HCT116 (cell line): ENCODE data around the gene POLN. TPM values are rescaled to one million over a fixed set of nuclear protein-coding genes. Genes with fewer than 3 reads are reported as not detected.
A peak's percentile ranks its signal among the peaks of the same experiment; 100 is the strongest.

Experiments used
- ATAC-seq: fragments of 200-7000 bp; cut with Tn5 transposase; 2 replicates; pipeline ENCODE4 v1.9.1; 2020; ENCODE audit warnings: mild to moderate bottlenecking, moderate library complexity
- BruUV-seq: library from RNA; stranded (reverse); fragments of 400-500 nt; replicated peaks from 2 replicates; lab custom pipeline; 2021; lab: Mats Ljungman, UMichigan
- CTCF ChIA-PET: fragments of 300-600 bp; sonication (Branson Sonifier 250); formaldehyde crosslinking; loops from one replicate; lab custom pipeline; 2021; ENCODE audit warnings: antibody characterized with exemption; lab: Charles Lee
- POLR2A ChIA-PET: fragments of 300-600, 350-600 bp; sonication (Branson Sonifier 250); formaldehyde crosslinking; loops from one replicate; lab custom pipeline; 2021; ENCODE audit warnings: antibody characterized with exemption; lab: Charles Lee
- RAD21 ChIA-PET, 2 experiments: fragments of 300-600 bp; sonication (Branson Sonifier 250); formaldehyde crosslinking; loops; one replicate each; lab custom pipeline; 2023; ENCODE audit warnings: low total read pairs in 2 of 2; ENCODE audit not compliant: uncharacterized antibody in 2 of 2, unreplicated experiment in 2 of 2, low non-redundant PET in 1 of 2; lab: Charles Lee
- DNase-seq: peaks from one replicate; pipeline ENCODE4 v3.0.0-alpha.2; 2010; ENCODE audit warnings: low read depth, low spot score
- H2AFZ ChIP-seq: fragments of 200-600 bp; shearing (Covaris generic), sonication (generic); 2 replicates; pipeline ENCODE4 v1.6.1; 2017; ENCODE audit warnings: low read depth, mixed run types, mixed read lengths, antibody characterized with exemption, low read length; ENCODE audit not compliant: poor library complexity, severe bottlenecking
- H3K27ac ChIP-seq: 2 replicates; pipeline ENCODE4 v1.5.1; 2012; ENCODE audit warnings: low read depth, low read length
- H3K27me3 ChIP-seq: fragments of 200-600 bp; sonication (generic); 2 replicates; pipeline ENCODE4 v1.6.1; 2016; ENCODE audit warnings: mixed run types, low read length, mixed read lengths; ENCODE audit not compliant: insufficient read depth
- H3K36me3 ChIP-seq, 2 experiments: fragments of 200-500 bp in 1 of 2; fragments of 200-600 bp in 1 of 2; sonication (Bioruptor generic) in 1 of 2; sonication (generic) in 1 of 2; 2 replicates each; pipeline versions ENCODE4 v1.5.1 to v1.6.1; 2014 to 2016; ENCODE audit warnings: low read length in 2 of 2, inconsistent platforms in 1 of 2, mixed read lengths in 1 of 2, mixed run types in 1 of 2; ENCODE audit not compliant: insufficient read depth in 2 of 2, control insufficient read depth in 1 of 2
- H3K4me1 ChIP-seq, 2 experiments: fragments of 200-600 bp in 1 of 2; sonication (generic) in 1 of 2; 2 replicates each; pipeline versions ENCODE4 v1.5.1 to v1.6.1; 2012 to 2017; ENCODE audit warnings: low read length in 2 of 2, inconsistent platforms in 1 of 2, mild to moderate bottlenecking in 1 of 2, mixed read lengths in 1 of 2, mixed run types in 1 of 2, moderate library complexity in 1 of 2; ENCODE audit not compliant: insufficient read depth in 2 of 2, control insufficient read depth in 1 of 2
- H3K4me2 ChIP-seq: fragments of 200-600 bp; sonication (generic); 2 replicates; pipeline ENCODE4 v1.6.1; 2017; ENCODE audit warnings: mixed run types, low read length, mixed read lengths
- H3K4me3 ChIP-seq, 2 experiments: fragments of 200-600 bp in 1 of 2; sonication (generic) in 1 of 2; replicated peaks in 1 of 2; 2 replicates each; pipeline ENCODE4 v1.5.1; 2011 to 2016; ENCODE audit warnings: low read length in 2 of 2, control low read depth in 1 of 2, low read depth in 1 of 2, mild to moderate bottlenecking in 1 of 2, mixed read lengths in 1 of 2, mixed run types in 1 of 2
- H3K79me2 ChIP-seq: fragments of 200-600 bp; sonication (generic); 2 replicates; pipeline ENCODE4 v1.6.1; 2017; ENCODE audit warnings: mild to moderate bottlenecking, mixed run types, low read length, moderate library complexity, mixed read lengths; ENCODE audit not compliant: insufficient read depth
- H3K9ac ChIP-seq: fragments of 200-600 bp; sonication (generic); 2 replicates; pipeline ENCODE4 v1.6.1; 2016; ENCODE audit warnings: low read length, mixed read lengths
- H3K9me2 ChIP-seq: fragments of 200-600 bp; sonication (generic), shearing (Covaris generic); 2 replicates; pipeline ENCODE4 v1.6.1; 2017; ENCODE audit warnings: mixed run types, mild to moderate bottlenecking, moderate library complexity; ENCODE audit not compliant: insufficient read depth
- H3K9me3 ChIP-seq, 2 experiments: fragments of 200-500 bp in 1 of 2; fragments of 200-600 bp in 1 of 2; sonication (Bioruptor generic) in 1 of 2; sonication (generic) in 1 of 2; 2 replicates each; pipeline ENCODE4 v1.6.1; 2014 to 2017; ENCODE audit warnings: low read length in 2 of 2, mixed read lengths in 2 of 2, inconsistent platforms in 1 of 2, low read depth in 1 of 2, mild to moderate bottlenecking in 1 of 2, mixed run types in 1 of 2, moderate library complexity in 1 of 2; ENCODE audit not compliant: control insufficient read depth in 1 of 2, insufficient read depth in 1 of 2
- H4K20me1 ChIP-seq: fragments of 200-600 bp; sonication (generic), shearing (Covaris generic); 2 replicates; pipeline ENCODE4 v1.6.1; 2017; ENCODE audit warnings: mixed run types, mild to moderate bottlenecking, moderate library complexity; ENCODE audit not compliant: insufficient read depth
- CEBPB ChIP-seq: IDR thresholded peaks from 2 replicates; pipeline ENCODE4 v1.6.1; 2012; ENCODE audit warnings: low read depth
- EZH2 ChIP-seq: fragments of 200-600 bp; sonication (generic); IDR thresholded peaks from 2 replicates; pipeline ENCODE4 v1.6.1; 2017; ENCODE audit warnings: antibody characterized with exemption, mixed run types
- JUND ChIP-seq: IDR thresholded peaks from 2 replicates; pipeline ENCODE4 v1.6.1; 2012
- MAX ChIP-seq: IDR thresholded peaks from 2 replicates; pipeline ENCODE4 v1.6.1; 2012
- POLR2AphosphoS5 ChIP-seq: IDR thresholded peaks from 2 replicates; pipeline ENCODE4 v1.6.1; 2011; ENCODE audit warnings: mild to moderate bottlenecking, low read depth, low read length, moderate library complexity
- ZFX ChIP-seq: fragments of 450-650 bp; IDR thresholded peaks from 2 replicates; pipeline ENCODE4 v1.6.1; 2017
- intact Hi-C: fragments of 100-400 bp; cut with micrococcal nuclease; formaldehyde crosslinking; loops from 2 replicates; pipeline ENCODE4 v1.10.0; 2022
- total RNA-seq: library from RNA; stranded (reverse); gene quantifications from one replicate; pipeline ENCODE4 v1.2.1, GENCODE V29; 2021; ENCODE audit not compliant: unreplicated experiment
- TF ChIP-seq, protein P1 (sequence below): IDR thresholded peaks from 2 replicates; pipeline ENCODE4 v1.6.1; 2012

The POLN gene
- total RNA-seq, 1 experiment from 2014 or later, result 3.1 TPM

- no TSS peak for BruUV-seq
- H3K4me1 ChIP-seq, result peaks cover 0 to 23% of the 10 kb centered on the region in 2 experiments; a peak in 2 of 4 replicates
- H3K4me3 ChIP-seq, result peak overlapping the region; percentile 45 to 62
- no peaks in the 10 kb centered on the region for H3K9me2 ChIP-seq
- no peaks in the 10 kb centered on the region for H3K27me3 ChIP-seq
- TF ChIP-seq, protein P1, sequence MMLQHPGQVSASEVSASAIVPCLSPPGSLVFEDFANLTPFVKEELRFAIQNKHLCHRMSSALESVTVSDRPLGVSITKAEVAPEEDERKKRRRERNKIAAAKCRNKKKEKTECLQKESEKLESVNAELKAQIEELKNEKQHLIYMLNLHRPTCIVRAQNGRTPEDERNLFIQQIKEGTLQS, result no peak
- TF ChIP-seq ZFX, result peak; percentile 74
- TF ChIP-seq EZH2, result no peak
- TF ChIP-seq POLR2AphosphoS5, result 0 out of 2 replicates have a peak, but pooled peaks have one; percentile 8
- TF ChIP-seq JUND, result no peak
- no peaks in the 10 kb centered on the region for H4K20me1 ChIP-seq
- no peaks in the 10 kb centered on the region for H3K79me2 ChIP-seq
- H3K27ac ChIP-seq, result peak overlapping the region; percentile 68; the same call in 1 of the 2 replicates
- POLR2A ChIA-PET, result no interaction called here
- no peaks in the 10 kb centered on the region for H3K9me3 ChIP-seq
- H3K9ac ChIP-seq, result peak overlapping the region; percentile 62
- H3K36me3 ChIP-seq, result no peaks in the 10 kb centered on the region
- CTCF ChIA-PET, result no interaction called here
- no peak for DNase-seq
- RAD21 ChIA-PET, result no interaction called here
- intact Hi-C loops, result loop anchor here (5.0 kb wide), 1 partner anchor 53 kb away; the partner anchor contains the start of gene NELFA
- peak overlapping the region; percentile 82 for H3K4me2 ChIP-seq
- H2AFZ ChIP-seq, result no peak overlapping the region
- peak; percentile 48 for ATAC-seq
These were observed 182.0 kb downstream of the POLN start for GRCh38 chr4:2059726-2060602.

- Histone ChIP-seq H3K4me3 (peak within 1 kb of the TSS; percentile 45 to 62), H3K4me2 (peak within 1 kb of the TSS; percentile 82), H3K27ac (peak within 1 kb of the TSS; percentile 68; the same call in 1 of the 2 replicates), H3K4me1 (peaks cover 0 to 17% of the 10 kb centered on the region in 2 experiments; a peak in 2 of 4 replicates)
- DNase-seq, result peak; percentile 21
- RAD21 ChIA-PET, result no interaction called here
- BruUV-seq, result no TSS peak
- CTCF ChIA-PET, result no interaction called here
- TF ChIP-seq POLR2AphosphoS5, result peak; percentile 42
- peak; percentile 71 for TF ChIP-seq MAX
- no peak for TF ChIP-seq CEBPB
- TF ChIP-seq, all 23 proteins: peak for 2
- ATAC-seq, result peak; percentile 78
- Histone ChIP-seq H4K20me1 (no peaks in the 10 kb centered on the region), H3K9ac (peak within 1 kb of the TSS; percentile 62), H3K9me3 (no peaks in the 10 kb centered on the region), H2AFZ (no peak within 1 kb of the TSS), H3K79me2 (no peaks in the 10 kb centered on the region), H3K36me3 (no peaks in the 10 kb centered on the region), H3K9me2 (no peaks in the 10 kb centered on the region), H3K27me3 (no peaks in the 10 kb centered on the region)
- intact Hi-C loops, result loop anchor here (5.0 kb wide), 1 partner anchor 52 kb away; the partner anchor contains the start of gene NELFA
- POLR2A ChIA-PET, result no interaction called here
These were observed 182.7 kb downstream of the POLN start, which contains the start of gene NAT8L for GRCh38 chr4:2059046-2059725. TSS of gene NAT8L (plus strand) at chr4:2059327. CDS start at chr4:2059512, 185 bp downstream.
